NCI-H146 (cell line): ENCODE data around the gene PRSS23.
"Not testable (repeated sequence)": the region's sequence is repeated elsewhere in the genome, so short reads cannot be mapped to it uniquely, and the experiment has no call there.

Experiments used
- DNase-seq: peaks from one replicate; lab custom pipeline; 2025; lab: John Stamatoyannopoulos, UW

Gene PRSS23

DNA sequence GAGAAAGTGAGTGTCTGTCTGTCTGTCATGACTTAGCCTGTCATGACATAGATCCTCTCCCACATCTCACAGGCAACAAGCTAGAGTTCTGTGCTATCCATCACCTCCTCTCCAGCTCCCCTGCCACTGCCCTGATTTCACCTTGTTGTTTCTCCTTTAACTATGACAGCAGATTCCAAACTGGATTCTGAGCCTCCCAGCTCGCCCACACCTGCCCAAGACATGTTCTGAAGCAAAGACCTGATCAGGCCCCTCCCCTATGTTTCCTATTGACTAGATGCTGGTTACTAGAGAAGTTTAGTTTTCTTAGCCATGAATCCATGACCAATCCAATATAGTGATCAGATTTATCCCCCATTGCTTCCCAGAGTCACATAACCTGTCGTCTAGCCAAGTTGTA lies 15.4 kb downstream of the PRSS23 start:
- DNase-seq: no peak

DNA sequence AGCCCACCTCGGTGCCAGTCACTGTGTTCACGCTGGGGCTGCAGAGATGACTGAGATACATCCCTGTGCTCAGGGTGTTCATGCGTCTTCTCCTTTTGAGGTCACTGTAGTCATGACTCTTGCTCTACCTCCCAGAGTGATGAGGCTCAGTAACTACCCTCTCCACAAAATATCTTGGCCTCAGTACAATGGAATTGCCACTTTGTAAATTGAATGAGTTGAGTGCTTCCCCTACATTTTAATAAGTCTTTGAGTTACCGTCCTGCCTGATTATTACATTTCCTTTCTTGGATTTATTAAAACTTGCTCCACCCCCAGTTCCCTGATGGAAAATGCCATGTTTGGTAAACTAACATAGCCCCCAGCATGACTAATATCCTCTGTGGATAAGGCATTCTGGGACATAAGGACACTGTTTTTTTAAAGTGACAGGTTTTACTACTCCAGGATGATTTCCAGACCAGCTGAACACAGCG lies 15.9 kb downstream of the PRSS23 start:
- no peak for DNase-seq

DNA sequence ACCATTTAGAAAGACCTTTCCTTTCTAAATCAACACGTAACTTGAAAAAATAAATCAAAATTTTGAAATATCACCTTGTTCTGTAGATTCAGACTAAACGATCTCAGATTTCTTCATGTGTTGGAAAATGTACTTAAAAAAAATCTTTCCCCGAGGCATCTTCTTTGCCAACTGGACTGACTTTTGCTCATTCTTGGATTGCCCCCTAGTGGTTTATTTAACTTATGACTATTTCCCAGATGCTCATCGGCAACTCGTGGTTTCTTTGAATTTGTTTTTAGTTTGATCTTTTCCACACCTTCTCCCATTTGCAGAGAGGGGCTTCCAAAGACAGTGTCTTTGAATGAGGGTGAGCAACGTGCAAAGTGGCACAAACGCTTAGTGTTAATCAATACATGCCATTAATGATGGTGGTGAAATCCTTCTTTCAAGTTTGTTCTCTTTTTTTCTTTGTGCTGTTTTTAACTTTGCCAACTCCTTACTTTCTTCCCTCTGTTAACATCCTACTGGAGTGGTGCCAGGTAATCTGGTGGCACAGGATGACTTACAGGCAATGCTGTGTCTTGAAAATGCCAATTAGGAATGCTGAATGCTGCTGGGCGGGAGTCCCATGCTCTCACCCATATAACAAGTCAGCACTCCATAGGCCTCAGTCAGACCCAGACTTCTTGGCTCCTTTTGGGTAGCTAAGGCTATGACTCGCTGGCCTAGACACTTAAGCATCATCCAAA lies 18.3 kb downstream of the PRSS23 start:
- peak; percentile 51 for DNase-seq

DNA sequence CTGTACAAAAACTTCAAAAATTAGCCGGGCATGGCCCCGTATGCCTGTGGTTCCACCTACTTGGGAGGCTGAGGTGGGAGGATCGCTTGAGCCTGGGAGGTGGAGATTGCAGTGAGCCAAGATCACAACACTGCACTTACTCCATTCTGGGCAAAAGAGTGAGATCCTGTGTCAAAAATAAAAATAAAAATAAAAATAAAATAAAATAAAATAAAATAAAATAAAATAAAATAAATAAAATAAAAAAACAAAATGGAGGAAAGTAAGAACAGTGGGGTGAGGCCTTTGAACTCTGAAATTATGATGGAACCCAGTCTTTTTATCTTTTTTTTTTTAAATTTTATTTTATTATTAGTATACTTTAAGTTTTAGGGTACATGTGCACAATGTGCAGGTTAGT lies 23.8 kb downstream of the PRSS23 start:
- not testable (repeated sequence) for DNase-seq

DNA sequence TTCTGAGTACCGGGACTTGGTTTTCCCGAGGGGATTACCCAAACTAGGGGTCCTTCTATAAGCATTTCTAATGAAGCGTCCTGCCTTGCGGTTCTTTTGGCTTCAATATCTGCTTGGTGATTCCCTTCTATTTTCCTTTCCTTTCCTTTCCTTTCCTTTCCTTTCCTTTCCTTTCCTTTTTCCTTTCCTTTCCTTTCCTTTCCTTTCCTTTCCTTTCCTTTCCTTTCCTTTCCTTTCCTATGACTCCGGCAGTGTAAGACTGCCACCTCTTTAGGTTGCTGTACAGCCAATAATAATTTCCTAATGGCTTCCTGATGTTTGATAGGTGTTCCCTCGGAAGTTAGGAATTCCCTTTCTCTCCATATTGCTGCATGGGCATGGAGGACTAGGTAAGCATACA lies 34.0 kb downstream of the PRSS23 start:
- DNase-seq: not testable (repeated sequence)

DNA sequence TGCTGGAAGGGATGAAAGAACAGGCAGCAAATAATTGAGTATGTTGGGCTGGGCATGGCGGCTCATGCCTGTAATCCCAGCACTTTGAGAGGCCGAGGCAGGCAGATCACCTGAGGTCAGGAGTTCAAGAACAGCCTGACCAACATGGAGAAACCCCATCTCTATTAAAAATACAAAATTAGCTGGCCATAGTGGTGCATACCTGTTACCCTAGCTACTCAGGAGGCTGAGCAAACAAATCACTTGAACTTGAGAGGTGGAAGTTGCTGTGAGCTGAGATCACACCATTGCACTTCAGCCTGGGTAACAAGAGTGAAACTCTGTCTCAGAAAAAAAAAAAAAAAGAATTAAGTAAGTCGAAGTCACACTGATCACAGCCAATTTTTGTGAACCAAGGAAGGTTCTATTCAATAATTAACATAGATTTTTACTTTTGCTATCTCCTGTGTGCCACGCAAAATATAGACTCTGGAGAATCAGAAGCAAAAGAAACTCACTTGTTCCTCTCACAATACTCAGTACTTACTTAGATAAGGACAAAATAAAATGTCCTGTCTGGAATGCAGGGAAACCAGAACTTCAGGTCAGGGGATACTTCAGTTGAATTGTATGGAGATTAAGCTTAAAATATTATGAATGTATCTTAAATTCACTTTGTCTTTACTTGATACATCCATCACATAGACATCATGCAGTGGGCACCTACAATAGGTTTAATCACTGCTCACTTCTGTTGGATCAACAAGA lies 44.6 kb downstream of the PRSS23 start:
- DNase-seq: not testable (repeated sequence)

DNA sequence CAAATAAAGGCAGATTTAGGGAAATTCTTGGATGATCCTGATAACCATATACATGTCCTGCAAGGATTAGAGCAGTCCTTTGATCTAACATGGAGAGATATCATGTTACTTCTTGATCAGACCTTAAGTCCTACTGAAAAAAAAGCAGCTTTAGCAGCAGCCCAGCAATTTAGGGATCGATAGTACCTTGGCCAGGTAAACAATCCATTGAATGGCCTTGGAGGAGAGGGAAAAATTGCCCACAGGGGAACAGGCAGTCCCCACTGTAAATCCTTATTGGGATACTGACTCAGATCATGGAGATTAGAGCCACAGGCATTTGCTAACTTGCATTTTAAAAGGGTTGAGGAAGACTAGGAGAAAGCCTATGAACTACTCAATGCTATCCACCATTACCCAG lies 47.8 kb downstream of the PRSS23 start:
- DNase-seq: no peak

DNA sequence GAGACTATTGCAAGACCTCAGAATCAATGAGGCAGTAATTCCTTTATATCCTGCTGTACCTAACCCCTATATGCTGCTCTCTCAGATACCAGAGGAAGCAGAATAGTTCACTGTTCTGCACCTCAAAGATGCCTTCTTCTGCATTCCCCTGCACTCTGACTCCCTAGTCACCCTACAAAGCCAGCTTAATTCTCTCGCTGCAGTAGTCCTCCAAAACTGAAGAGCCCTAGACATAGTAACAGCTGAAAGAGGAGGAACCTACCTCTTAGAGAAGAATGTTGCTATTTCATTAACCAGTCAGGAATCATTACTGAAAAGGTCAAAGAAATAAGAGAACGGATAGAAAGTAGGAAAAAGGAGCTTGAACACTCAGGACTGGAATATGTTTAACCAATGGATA lies 49.3 kb downstream of the PRSS23 start:
- no peak for DNase-seq
